Fibroblast of upper back skin (primary cell): Measurements from ENCODE around the gene ZNF75A.
"Not testable (repeated sequence)": the region's sequence is repeated elsewhere in the genome, so short reads cannot be mapped to it uniquely, and the experiment has no call there.

Source experiments
- DNase-seq: peaks from one replicate; pipeline ENCODE4 v3.0.0-alpha.2; 2013

Gene ZNF75A

GRCh38 chr16:3305109-3306068, at the start of gene ZNF75A, which contains the start of gene TIGD7:
Gene ZNF75A, plus strand, starts transcription at chr16:3305497. Its CDS starts 2,932 bp downstream, at chr16:3308429.
Gene TIGD7, minus strand, starts transcription at chr16:3305430. Its CDS starts 4,816 bp downstream, at chr16:3300614.
- peak; percentile 87 for DNase-seq

GRCh38 chr16:3256146-3256865, 49.0 kb upstream of the ZNF75A start, which contains the start of gene MEFV:
Gene MEFV, minus strand, starts transcription at chr16:3256633. Its CDS starts 46 bp downstream, at chr16:3256587.
- DNase-seq, result no peak

- DNase-seq, result peak; percentile 13
These were observed 48.3 kb upstream of the ZNF75A start for GRCh38 chr16:3256866-3257465.

- DNase-seq, result no peak
These were observed 45.5 kb upstream of the ZNF75A start for GRCh38 chr16:3259836-3260235.

GRCh38 chr16:3262517-3262916, 42.8 kb upstream of the ZNF75A start:
- DNase-seq, result no peak

- DNase-seq, result peak; percentile 99
These were observed 40.9 kb upstream of the ZNF75A start for GRCh38 chr16:3264137-3265036.

- DNase-seq, result peak; percentile 36
These were observed 38.3 kb upstream of the ZNF75A start for GRCh38 chr16:3266873-3267537.

GRCh38 chr16:3268294-3268693, 37.0 kb upstream of the ZNF75A start:
- no peak for DNase-seq

GRCh38 chr16:3270718-3271117, 34.6 kb upstream of the ZNF75A start:
- DNase-seq, result not testable (repeated sequence)

- DNase-seq, result not testable (repeated sequence)
These were observed 34.0 kb upstream of the ZNF75A start for GRCh38 chr16:3271281-3271680.

GRCh38 chr16:3274490-3274889, 30.8 kb upstream of the ZNF75A start:
- DNase-seq, result peak; percentile 8

GRCh38 chr16:3274947-3275346, 30.4 kb upstream of the ZNF75A start:
- no peak for DNase-seq

GRCh38 chr16:3276679-3277078, 28.6 kb upstream of the ZNF75A start:
- DNase-seq, result no peak

- no peak for DNase-seq
These were observed 24.0 kb upstream of the ZNF75A start for GRCh38 chr16:3281222-3281820.

- peak; percentile 66 for DNase-seq
These were observed 23.1 kb upstream of the ZNF75A start for GRCh38 chr16:3282103-3282729.

GRCh38 chr16:3282730-3283542, 22.4 kb upstream of the ZNF75A start, which contains the start of gene ZNF263:
Gene ZNF263, plus strand, starts transcription at chr16:3283491. Its CDS starts 328 bp downstream, at chr16:3283819.
- peak; percentile 98 for DNase-seq

- DNase-seq, result no peak
These were observed 21.5 kb upstream of the ZNF75A start for GRCh38 chr16:3283543-3284447.

GRCh38 chr16:3285131-3285530, 20.2 kb upstream of the ZNF75A start:
- no peak for DNase-seq
